GM12873 (cell line): Measurements from ENCODE around the gene PPP1R12A.

Experiments
- TF ChIP-seq, protein P1 (sequence below): IDR thresholded peaks from 2 replicates; pipeline ENCODE4 v1.5.1; 2012; ENCODE audit warnings: low read depth, mild to moderate bottlenecking, moderate library complexity, low read length, control low read depth; ENCODE audit not compliant: insufficient read depth; ENCODE audit errors: missing control alignments

PPP1R12A gene

DNA sequence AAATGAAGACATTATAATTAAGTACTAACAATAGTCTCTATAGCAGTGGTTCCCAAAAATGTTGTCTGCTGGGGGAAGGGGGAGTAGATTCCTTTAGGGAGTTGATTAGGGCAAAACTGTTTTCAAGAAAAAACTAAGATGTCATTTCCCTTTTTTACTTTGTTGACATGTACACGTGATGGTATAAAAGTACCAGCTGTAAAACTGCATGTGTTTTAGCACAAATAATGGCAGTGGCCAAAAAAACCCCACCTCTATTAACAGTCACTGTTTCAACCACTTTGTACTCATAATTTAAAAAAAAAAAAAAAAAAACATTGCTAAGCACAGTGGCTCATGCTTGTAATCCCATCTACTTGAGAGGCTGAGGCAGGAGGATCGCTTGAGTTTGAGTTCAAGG is 61.7 kb downstream of the PPP1R12A start:
- TF ChIP-seq, protein P1, sequence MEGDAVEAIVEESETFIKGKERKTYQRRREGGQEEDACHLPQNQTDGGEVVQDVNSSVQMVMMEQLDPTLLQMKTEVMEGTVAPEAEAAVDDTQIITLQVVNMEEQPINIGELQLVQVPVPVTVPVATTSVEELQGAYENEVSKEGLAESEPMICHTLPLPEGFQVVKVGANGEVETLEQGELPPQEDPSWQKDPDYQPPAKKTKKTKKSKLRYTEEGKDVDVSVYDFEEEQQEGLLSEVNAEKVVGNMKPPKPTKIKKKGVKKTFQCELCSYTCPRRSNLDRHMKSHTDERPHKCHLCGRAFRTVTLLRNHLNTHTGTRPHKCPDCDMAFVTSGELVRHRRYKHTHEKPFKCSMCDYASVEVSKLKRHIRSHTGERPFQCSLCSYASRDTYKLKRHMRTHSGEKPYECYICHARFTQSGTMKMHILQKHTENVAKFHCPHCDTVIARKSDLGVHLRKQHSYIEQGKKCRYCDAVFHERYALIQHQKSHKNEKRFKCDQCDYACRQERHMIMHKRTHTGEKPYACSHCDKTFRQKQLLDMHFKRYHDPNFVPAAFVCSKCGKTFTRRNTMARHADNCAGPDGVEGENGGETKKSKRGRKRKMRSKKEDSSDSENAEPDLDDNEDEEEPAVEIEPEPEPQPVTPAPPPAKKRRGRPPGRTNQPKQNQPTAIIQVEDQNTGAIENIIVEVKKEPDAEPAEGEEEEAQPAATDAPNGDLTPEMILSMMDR = no peak

DNA sequence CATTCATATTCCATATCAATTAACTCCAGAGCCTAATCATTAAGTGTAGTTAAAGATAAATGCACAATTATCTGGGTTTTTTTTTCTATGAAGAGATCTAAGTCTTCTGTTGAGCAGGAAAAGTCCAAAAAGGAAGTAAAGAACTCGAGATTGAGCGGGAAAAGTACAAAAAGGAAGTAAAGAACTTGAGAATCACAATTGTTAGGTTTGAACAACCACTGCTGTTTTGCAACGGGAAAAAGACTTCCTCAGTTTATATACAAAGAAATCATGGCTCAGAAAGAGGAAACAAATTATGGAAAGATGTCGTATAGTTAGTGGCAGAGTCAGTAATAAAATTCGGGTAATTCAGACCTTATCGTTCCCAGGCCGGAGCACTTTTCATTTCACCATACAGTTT is 63.3 kb downstream of the PPP1R12A start:
- TF ChIP-seq, protein P1 = no peak

DNA sequence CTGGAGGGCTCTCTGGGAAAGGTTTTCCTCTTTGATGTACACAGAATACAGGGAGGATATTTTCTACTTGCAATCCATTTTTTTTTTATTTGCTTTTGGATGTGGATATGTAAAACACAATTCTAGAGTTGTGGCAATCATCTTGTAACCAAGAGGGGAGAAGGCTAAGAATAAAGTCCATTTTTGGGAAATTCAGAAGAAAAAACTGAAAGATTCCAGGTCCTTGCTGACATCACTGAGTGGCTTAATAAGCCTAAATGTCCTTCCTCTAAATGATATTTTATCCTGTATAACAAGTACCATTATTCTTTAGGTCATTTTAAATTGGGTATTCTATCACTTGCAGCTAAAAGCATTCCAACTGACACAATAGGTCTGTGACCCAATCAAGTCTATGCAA is 64.0 kb downstream of the PPP1R12A start:
- TF ChIP-seq, protein P1 = no peak

DNA sequence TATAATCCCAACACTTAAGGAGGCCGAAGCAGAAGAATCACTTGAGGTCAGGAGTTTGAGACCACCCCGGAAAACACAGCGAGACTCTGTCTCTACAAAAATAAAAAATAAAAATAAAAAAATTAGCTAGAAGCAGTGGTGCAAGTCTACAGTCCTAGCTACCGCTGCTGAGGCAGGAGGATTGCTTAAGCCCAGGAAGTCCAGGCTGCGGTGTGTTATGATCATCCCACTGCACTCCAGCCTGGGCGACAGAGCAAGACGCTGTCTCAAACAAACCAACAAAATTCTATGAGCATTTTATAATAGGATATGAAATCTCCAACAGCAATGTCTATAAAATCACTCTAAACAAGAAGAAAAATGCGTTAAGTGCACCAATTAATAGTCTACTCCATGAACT is 75.3 kb downstream of the PPP1R12A start:
- TF ChIP-seq, protein P1 = no peak

DNA sequence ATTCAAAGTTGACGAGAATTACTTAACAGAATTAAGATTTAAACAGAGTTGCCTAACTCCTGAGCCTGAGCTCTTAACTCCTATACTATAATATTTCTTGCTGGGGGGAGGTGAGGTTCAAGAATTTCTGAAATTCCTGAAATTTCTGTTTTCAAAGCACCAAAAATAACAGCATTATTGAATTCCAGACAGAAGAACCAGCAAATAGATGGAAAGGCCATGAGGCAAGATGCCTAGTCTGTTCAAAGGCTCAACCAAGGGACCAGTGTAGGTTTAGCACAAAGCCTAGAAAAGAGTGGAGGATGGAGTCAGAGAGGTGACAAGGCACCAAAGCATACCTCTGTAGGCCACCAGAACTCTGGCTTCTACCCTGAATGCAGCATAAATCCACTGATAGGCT is 76.4 kb downstream of the PPP1R12A start:
- TF ChIP-seq, protein P1 = no peak

DNA sequence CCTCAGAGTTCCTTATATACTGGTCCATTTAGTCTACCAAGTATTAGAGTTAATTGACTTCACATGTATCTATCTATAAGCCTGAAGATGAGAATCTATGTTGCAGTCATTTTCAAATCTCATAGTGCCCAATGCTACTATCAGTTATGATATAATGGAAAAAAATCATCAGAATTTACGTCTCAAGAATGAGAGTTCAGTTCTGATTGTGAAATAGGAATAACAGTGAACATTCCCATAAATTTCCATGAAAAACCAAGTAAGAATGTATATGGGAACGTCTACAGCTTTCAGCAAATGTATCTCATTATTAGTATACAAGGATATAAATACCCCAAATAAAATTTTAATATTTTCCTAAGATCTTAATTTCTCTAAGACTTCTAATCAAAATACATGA is 77.2 kb downstream of the PPP1R12A start:
- TF ChIP-seq, protein P1 = no peak

DNA sequence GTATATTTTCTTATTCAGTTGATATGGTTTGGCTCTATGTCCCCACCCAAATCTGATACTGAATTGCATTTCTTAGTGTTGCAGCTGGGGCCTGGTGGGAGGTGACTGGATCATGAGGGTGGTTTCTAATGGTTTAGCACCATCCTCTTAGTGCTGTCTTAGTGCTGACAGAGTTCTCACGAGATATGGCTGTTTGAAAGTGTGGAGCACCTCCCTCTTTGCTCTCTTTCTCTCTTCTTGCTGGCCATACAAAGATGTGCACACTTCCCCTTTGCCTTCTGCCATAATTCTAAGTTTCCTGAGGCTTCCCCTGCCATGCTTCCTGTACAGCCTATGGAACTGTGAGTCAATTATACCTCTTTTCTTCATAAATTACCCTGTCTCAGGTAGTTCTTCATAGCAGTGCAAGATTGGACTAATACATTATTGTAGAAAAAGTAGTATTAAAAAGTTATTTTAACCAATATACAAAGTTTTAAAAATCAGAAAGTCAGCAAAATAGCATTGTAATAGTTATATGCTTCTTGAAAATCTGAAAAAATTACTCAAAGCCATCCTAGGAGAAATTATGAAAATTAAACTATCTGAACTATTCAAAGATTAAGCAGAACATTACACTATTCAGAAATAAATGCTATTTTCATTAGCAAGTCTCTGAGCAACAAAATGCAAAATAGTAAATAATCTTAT is 84.1 kb downstream of the PPP1R12A start:
- TF ChIP-seq, protein P1 = no peak

DNA sequence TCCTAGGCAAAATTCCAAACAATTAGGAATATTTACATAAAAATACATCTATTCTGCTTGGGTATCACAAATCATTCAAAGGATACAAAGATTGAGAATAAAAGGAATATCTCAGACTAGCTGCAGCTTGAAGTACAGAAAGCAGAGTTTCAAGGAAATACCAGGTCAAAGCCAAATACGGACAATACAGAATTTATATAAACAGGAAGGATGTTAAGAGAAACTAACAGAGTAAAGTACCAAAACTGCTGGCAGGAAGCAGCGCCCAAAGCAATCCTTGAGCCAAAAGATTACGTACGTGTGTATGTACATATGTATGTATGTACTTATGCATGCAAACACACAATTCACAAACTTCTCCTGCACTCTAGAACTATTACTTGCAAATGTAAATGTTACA is 86.6 kb downstream of the PPP1R12A start:
- TF ChIP-seq, protein P1 = no peak
